Activated B cell treated with CpG ODN at 0.5 μM for 24 hours (primary cell): ENCODE data around the gene YY1. TPM values are rescaled to one million over a fixed set of nuclear protein-coding genes. Genes with fewer than 3 reads are reported as not detected.

Experiments used
- ATAC-seq: fragments of 200-7000 bp; cut with Tn5 transposase; one replicate; pipeline ENCODE4 v1.10.0; 2021; ENCODE audit warnings: low read depth, mild to moderate bottlenecking, moderate library complexity
- CTCF ChIA-PET: fragments of 350-600 bp; sonication (Branson Sonifier 250); formaldehyde crosslinking; loops from one replicate; lab custom pipeline; 2021; ENCODE audit warnings: antibody characterized with exemption; lab: Charles Lee
- POLR2A ChIA-PET: fragments of 350-600 bp; sonication (Branson Sonifier 250); formaldehyde crosslinking; loops from one replicate; lab custom pipeline; 2021; ENCODE audit warnings: antibody characterized with exemption; lab: Charles Lee
- DNase-seq: peaks from one replicate; pipeline ENCODE4 v3.0.0; 2022
- H3K27ac Mint-ChIP-seq: one replicate; pipeline ENCODE4 v1.8.0; 2020; ENCODE audit warnings: mixed read lengths
- H3K27me3 Mint-ChIP-seq: one replicate; pipeline ENCODE4 v1.8.0; 2021; ENCODE audit warnings: mixed read lengths
- H3K36me3 Mint-ChIP-seq: one replicate; pipeline ENCODE4 v1.8.0; 2021; ENCODE audit warnings: low read depth, mixed read lengths
- H3K4me1 Mint-ChIP-seq: one replicate; pipeline ENCODE4 v1.8.0; 2021; ENCODE audit warnings: mixed read lengths
- H3K4me3 Mint-ChIP-seq: one replicate; pipeline ENCODE4 v1.8.0; 2020; ENCODE audit warnings: mild to moderate bottlenecking, mixed read lengths
- H3K9me3 Mint-ChIP-seq: one replicate; pipeline ENCODE4 v1.8.0; 2020; ENCODE audit warnings: mixed read lengths
- intact Hi-C: fragments of 100-400 bp; cut with micrococcal nuclease; formaldehyde crosslinking; loops from one replicate; pipeline ENCODE4 v1.15.1; 2024
- total RNA-seq: library from RNA; stranded (reverse); gene quantifications from 2 replicates; pipeline ENCODE4 v1.2.3, GENCODE V29; 2022
- TF ChIP-seq, protein P1 (sequence below): fragments of 200-600 bp; IDR thresholded peaks from one replicate; pipeline ENCODE4 v1.8.0; 2022; ENCODE audit warnings: antibody characterized with exemption, mild to moderate bottlenecking

Gene YY1
- total RNA-seq, 1 donor from 2014 or later = 72.6 TPM

DNA sequence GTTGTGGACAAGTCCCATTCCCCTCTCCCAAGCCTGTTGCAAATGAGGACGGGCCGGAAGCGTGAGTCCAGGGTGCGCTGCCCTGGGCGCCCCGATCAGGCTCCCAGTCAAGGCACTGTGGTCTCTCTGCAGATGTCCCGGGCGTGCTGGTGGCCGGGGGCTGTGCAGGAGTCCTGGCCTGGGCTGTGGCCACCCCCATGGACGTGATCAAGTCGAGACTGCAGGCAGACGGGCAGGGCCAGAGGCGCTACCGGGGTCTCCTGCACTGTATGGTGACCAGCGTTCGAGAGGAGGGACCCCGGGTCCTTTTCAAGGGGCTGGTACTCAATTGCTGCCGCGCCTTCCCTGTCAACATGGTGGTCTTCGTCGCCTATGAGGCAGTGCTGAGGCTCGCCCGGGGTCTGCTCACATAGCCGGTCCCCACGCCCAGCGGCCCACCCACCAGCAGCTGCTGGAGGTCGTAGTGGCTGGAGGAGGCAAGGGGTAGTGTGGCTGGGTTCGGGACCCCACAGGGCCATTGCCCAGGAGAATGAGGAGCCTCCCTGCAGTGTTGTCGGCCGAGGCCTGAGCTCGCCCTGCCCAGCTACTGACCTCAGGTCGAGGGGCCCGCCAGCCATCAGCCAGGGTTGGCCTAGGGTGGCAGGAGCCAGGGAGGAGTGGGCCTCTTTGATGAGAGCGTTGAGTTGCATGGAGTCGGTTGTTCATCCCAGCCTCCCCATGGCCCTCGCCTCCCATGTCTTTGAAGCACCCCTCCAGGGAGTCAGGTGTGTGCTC is 90.5 kb downstream of the YY1 start:
- POLR2A ChIA-PET = no interaction called here
- Mint-ChIP-seq H3K4me1 (peaks cover 11% of the 10 kb centered on the region), H3K9me3 (no peaks in the 10 kb centered on the region), H3K27me3 (no peaks in the 10 kb centered on the region), H3K27ac (no peak overlapping the region), H3K36me3 (peaks cover 6% of the 10 kb centered on the region), H3K4me3 (no peak overlapping the region)
- CTCF ChIA-PET = no interaction called here
- TF ChIP-seq, protein P1, sequence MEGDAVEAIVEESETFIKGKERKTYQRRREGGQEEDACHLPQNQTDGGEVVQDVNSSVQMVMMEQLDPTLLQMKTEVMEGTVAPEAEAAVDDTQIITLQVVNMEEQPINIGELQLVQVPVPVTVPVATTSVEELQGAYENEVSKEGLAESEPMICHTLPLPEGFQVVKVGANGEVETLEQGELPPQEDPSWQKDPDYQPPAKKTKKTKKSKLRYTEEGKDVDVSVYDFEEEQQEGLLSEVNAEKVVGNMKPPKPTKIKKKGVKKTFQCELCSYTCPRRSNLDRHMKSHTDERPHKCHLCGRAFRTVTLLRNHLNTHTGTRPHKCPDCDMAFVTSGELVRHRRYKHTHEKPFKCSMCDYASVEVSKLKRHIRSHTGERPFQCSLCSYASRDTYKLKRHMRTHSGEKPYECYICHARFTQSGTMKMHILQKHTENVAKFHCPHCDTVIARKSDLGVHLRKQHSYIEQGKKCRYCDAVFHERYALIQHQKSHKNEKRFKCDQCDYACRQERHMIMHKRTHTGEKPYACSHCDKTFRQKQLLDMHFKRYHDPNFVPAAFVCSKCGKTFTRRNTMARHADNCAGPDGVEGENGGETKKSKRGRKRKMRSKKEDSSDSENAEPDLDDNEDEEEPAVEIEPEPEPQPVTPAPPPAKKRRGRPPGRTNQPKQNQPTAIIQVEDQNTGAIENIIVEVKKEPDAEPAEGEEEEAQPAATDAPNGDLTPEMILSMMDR = no peak
- ATAC-seq (no peak), DNase-seq (no peak)
- intact Hi-C loops = no loop called here

DNA sequence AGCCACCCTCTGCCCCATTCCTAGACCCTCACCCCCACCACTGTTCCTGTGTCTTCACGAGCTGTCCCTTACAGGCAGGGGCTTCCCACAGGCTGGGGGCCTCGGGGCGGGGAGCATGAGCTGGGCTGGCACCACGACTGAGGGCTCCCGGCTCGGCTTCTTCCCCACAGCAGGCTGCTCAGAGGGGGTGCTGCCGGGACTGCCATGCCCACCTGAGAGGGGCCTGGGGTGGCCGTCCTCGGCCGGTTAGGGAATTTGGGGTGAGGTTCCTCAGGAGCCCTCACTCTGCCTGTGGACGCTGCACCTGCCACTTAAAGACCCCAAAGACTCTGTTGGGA is 91.0 kb downstream of the YY1 start:
- no peak overlapping the region for H3K4me3 Mint-ChIP-seq
- H3K4me1 Mint-ChIP-seq = peaks cover 11% of the 10 kb centered on the region
- intact Hi-C loops = no loop called here
- POLR2A ChIA-PET = no interaction called here
- no peaks in the 10 kb centered on the region for H3K27me3 Mint-ChIP-seq
- no peaks in the 10 kb centered on the region for H3K9me3 Mint-ChIP-seq
- DNase-seq = no peak
- TF ChIP-seq, protein P1 = no peak
- no peak overlapping the region for H3K27ac Mint-ChIP-seq
- no peak for ATAC-seq
- peaks cover 12% of the 10 kb centered on the region for H3K36me3 Mint-ChIP-seq
- CTCF ChIA-PET = no interaction called here

DNA sequence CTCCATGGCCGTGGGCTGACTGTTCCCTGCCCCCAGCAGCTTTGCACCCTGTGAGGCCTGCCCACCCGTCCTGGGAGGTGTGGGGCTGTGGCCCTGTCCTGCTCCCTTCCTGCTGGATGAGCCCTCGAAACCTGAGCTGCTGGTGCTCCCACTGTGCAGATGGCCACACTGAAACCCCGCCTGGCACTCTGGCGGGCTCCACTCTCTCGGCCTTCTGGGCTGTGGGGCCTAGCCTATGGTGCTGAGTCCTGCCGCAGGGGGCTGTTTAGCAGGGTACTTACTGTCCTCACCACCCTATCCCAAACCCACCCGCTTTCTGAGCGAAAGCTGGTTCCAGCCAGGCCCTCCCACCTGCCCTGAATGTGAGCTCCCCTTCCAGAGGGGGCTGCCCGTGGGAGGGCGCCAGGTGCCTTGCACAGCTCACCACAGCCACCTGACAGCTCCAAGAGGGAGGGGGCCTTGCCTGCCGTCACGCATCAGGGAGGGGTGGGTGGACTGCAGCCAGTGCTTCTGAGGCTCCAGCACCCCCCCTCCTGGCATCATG is 91.5 kb downstream of the YY1 start:
- Mint-ChIP-seq H3K4me3 (no peak overlapping the region), H3K9me3 (no peaks in the 10 kb centered on the region), H3K4me1 (peaks cover 11% of the 10 kb centered on the region), H3K36me3 (peaks cover 13% of the 10 kb centered on the region), H3K27ac (no peak overlapping the region), H3K27me3 (no peaks in the 10 kb centered on the region)
- DNase-seq = no peak
- intact Hi-C loops = no loop called here
- ChIA-PET POLR2A (no interaction called here), CTCF (no interaction called here)
- TF ChIP-seq, protein P1 = no peak
- no peak for ATAC-seq

DNA sequence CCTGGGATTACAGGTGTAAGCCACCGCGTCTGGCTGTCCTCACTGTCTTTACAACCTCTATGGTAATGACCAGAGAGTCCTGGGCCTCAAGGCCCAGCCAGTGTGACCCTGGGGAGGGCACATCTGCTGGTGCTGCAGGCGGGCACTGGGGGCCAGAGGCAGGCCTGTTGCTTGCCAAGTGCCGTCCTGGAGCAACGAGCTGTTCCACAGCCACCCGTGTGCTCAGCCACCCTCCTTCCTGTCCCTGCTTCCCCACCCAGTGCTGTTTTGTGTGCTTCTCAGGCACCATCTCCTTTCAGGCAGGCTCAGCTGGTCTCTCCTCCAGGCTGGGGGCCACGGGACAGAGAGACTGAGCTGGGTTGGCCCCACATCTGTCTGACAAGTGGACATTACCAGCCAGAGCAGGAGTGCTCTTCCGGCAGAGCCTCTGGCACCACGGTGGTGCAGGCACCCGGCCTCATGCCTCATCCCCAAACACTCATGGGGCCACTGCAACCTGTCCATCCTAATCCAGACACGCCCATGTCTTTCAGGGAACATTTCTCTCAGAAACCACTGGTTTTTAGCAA is 93.2 kb downstream of the YY1 start:
- POLR2A ChIA-PET = interaction anchor here (0.7 to 1.0 kb wide), 2 partner anchors 9 to 1450 kb away, joined by 3 to 7 read pairs; no protein-coding TSS in a partner anchor
- no peak for ATAC-seq
- CTCF ChIA-PET = interaction anchor here (0.7 kb wide), 1 partner anchor 10 kb away, joined by 3 read pairs; no protein-coding TSS in a partner anchor

More for the DNA sequence above, 93.2 kb downstream of the YY1 start:
- no peak for DNase-seq
- intact Hi-C loops = no loop called here
- Mint-ChIP-seq H3K27ac (peak overlapping the region; percentile 56), H3K27me3 (no peaks in the 10 kb centered on the region), H3K36me3 (peaks cover 26% of the 10 kb centered on the region), H3K4me1 (peaks cover 11% of the 10 kb centered on the region), H3K4me3 (no peak overlapping the region), H3K9me3 (no peaks in the 10 kb centered on the region)
- TF ChIP-seq, protein P1 = no peak

Other genes with a start within 250 kb of the YY1 start
- 229 and 272 TPM in 2 replicates for gene EVL, start 173.7 kb upstream of the YY1 start, total RNA-seq
- gene DEGS2, start 79.5 kb upstream of the YY1 start, total RNA-seq = 1.3 and 2.5 TPM in 2 replicates
- gene SLC25A29, start 67.3 kb downstream of the YY1 start, total RNA-seq = 20.6 and 28.8 TPM in 2 replicates
- not detected in 2 replicates for gene SLC25A47, start 84.2 kb downstream of the YY1 start, total RNA-seq
- gene WDR25, start 137.3 kb downstream of the YY1 start, total RNA-seq = 5.6 and 6.0 TPM in 2 replicates